HCT116 (cell line): ENCODE measurements around the gene ARL4A. TPM values are rescaled to one million over a fixed set of nuclear protein-coding genes. Genes with fewer than 3 reads are reported as not detected.

Source experiments
- ATAC-seq: fragments of 200-7000 bp; cut with Tn5 transposase; 2 replicates; pipeline ENCODE4 v1.9.1; 2020; ENCODE audit warnings: mild to moderate bottlenecking, moderate library complexity
- BruUV-seq: library from RNA; stranded (reverse); fragments of 400-500 nt; replicated peaks from 2 replicates; lab custom pipeline; 2021; lab: Mats Ljungman, UMichigan
- CTCF ChIA-PET: fragments of 300-600 bp; sonication (Branson Sonifier 250); formaldehyde crosslinking; loops from one replicate; lab custom pipeline; 2021; ENCODE audit warnings: antibody characterized with exemption; lab: Charles Lee
- POLR2A ChIA-PET: fragments of 300-600, 350-600 bp; sonication (Branson Sonifier 250); formaldehyde crosslinking; loops from one replicate; lab custom pipeline; 2021; ENCODE audit warnings: antibody characterized with exemption; lab: Charles Lee
- RAD21 ChIA-PET, 2 experiments: fragments of 300-600 bp; sonication (Branson Sonifier 250); formaldehyde crosslinking; loops; one replicate each; lab custom pipeline; 2023; ENCODE audit warnings: low total read pairs in 2 of 2; ENCODE audit not compliant: uncharacterized antibody in 2 of 2, unreplicated experiment in 2 of 2, low non-redundant PET in 1 of 2; lab: Charles Lee
- DNase-seq: peaks from one replicate; pipeline ENCODE4 v3.0.0-alpha.2; 2010; ENCODE audit warnings: low read depth, low spot score
- H2AFZ ChIP-seq: fragments of 200-600 bp; shearing (Covaris generic), sonication (generic); 2 replicates; pipeline ENCODE4 v1.6.1; 2017; ENCODE audit warnings: low read depth, mixed run types, mixed read lengths, antibody characterized with exemption, low read length; ENCODE audit not compliant: poor library complexity, severe bottlenecking
- H3K27ac ChIP-seq: 2 replicates; pipeline ENCODE4 v1.5.1; 2012; ENCODE audit warnings: low read depth, low read length
- H3K27me3 ChIP-seq: fragments of 200-600 bp; sonication (generic); 2 replicates; pipeline ENCODE4 v1.6.1; 2016; ENCODE audit warnings: mixed run types, low read length, mixed read lengths; ENCODE audit not compliant: insufficient read depth
- H3K36me3 ChIP-seq, 2 experiments: fragments of 200-500 bp in 1 of 2; fragments of 200-600 bp in 1 of 2; sonication (Bioruptor generic) in 1 of 2; sonication (generic) in 1 of 2; 2 replicates each; pipeline versions ENCODE4 v1.5.1 to v1.6.1; 2014 to 2016; ENCODE audit warnings: low read length in 2 of 2, inconsistent platforms in 1 of 2, mixed read lengths in 1 of 2, mixed run types in 1 of 2; ENCODE audit not compliant: insufficient read depth in 2 of 2, control insufficient read depth in 1 of 2
- H3K4me1 ChIP-seq, 2 experiments: fragments of 200-600 bp in 1 of 2; sonication (generic) in 1 of 2; 2 replicates each; pipeline versions ENCODE4 v1.5.1 to v1.6.1; 2012 to 2017; ENCODE audit warnings: low read length in 2 of 2, inconsistent platforms in 1 of 2, mild to moderate bottlenecking in 1 of 2, mixed read lengths in 1 of 2, mixed run types in 1 of 2, moderate library complexity in 1 of 2; ENCODE audit not compliant: insufficient read depth in 2 of 2, control insufficient read depth in 1 of 2
- H3K4me2 ChIP-seq: fragments of 200-600 bp; sonication (generic); 2 replicates; pipeline ENCODE4 v1.6.1; 2017; ENCODE audit warnings: mixed run types, low read length, mixed read lengths
- H3K4me3 ChIP-seq, 2 experiments: fragments of 200-600 bp in 1 of 2; sonication (generic) in 1 of 2; replicated peaks in 1 of 2; 2 replicates each; pipeline ENCODE4 v1.5.1; 2011 to 2016; ENCODE audit warnings: low read length in 2 of 2, control low read depth in 1 of 2, low read depth in 1 of 2, mild to moderate bottlenecking in 1 of 2, mixed read lengths in 1 of 2, mixed run types in 1 of 2
- H3K79me2 ChIP-seq: fragments of 200-600 bp; sonication (generic); 2 replicates; pipeline ENCODE4 v1.6.1; 2017; ENCODE audit warnings: mild to moderate bottlenecking, mixed run types, low read length, moderate library complexity, mixed read lengths; ENCODE audit not compliant: insufficient read depth
- H3K9ac ChIP-seq: fragments of 200-600 bp; sonication (generic); 2 replicates; pipeline ENCODE4 v1.6.1; 2016; ENCODE audit warnings: low read length, mixed read lengths
- H3K9me2 ChIP-seq: fragments of 200-600 bp; sonication (generic), shearing (Covaris generic); 2 replicates; pipeline ENCODE4 v1.6.1; 2017; ENCODE audit warnings: mixed run types, mild to moderate bottlenecking, moderate library complexity; ENCODE audit not compliant: insufficient read depth
- H3K9me3 ChIP-seq, 2 experiments: fragments of 200-500 bp in 1 of 2; fragments of 200-600 bp in 1 of 2; sonication (Bioruptor generic) in 1 of 2; sonication (generic) in 1 of 2; 2 replicates each; pipeline ENCODE4 v1.6.1; 2014 to 2017; ENCODE audit warnings: low read length in 2 of 2, mixed read lengths in 2 of 2, inconsistent platforms in 1 of 2, low read depth in 1 of 2, mild to moderate bottlenecking in 1 of 2, mixed run types in 1 of 2, moderate library complexity in 1 of 2; ENCODE audit not compliant: control insufficient read depth in 1 of 2, insufficient read depth in 1 of 2
- H4K20me1 ChIP-seq: fragments of 200-600 bp; sonication (generic), shearing (Covaris generic); 2 replicates; pipeline ENCODE4 v1.6.1; 2017; ENCODE audit warnings: mixed run types, mild to moderate bottlenecking, moderate library complexity; ENCODE audit not compliant: insufficient read depth
- CBX3 ChIP-seq: IDR thresholded peaks from 2 replicates; pipeline ENCODE4 v1.6.1; 2012; ENCODE audit warnings: low read depth
- CEBPB ChIP-seq: IDR thresholded peaks from 2 replicates; pipeline ENCODE4 v1.6.1; 2012; ENCODE audit warnings: low read depth
- CTCF ChIP-seq, 3 experiments: fragments of 200-600 bp in 1 of 3; sonication (generic) in 1 of 3; IDR thresholded peaks in 2 of 3; conservative IDR thresholded peaks in 1 of 3; 2 replicates each; pipeline ENCODE4 v1.5.1; 2012 to 2017; ENCODE audit warnings: low read depth in 2 of 3, low read length in 2 of 3, antibody characterized with exemption in 1 of 3, borderline replicate concordance in 1 of 3, control low read depth in 1 of 3, mild to moderate bottlenecking in 1 of 3, mixed read lengths in 1 of 3, mixed run types in 1 of 3, moderate library complexity in 1 of 3; ENCODE audit not compliant: insufficient read depth in 1 of 3
- ELF1 ChIP-seq: IDR thresholded peaks from 2 replicates; pipeline ENCODE4 v1.6.1; 2012; ENCODE audit warnings: low read depth, borderline replicate concordance
- EZH2 ChIP-seq: fragments of 200-600 bp; sonication (generic); IDR thresholded peaks from 2 replicates; pipeline ENCODE4 v1.6.1; 2017; ENCODE audit warnings: antibody characterized with exemption, mixed run types
- EZH2phosphoT487 ChIP-seq: fragments of 200-600 bp; IDR thresholded peaks from 2 replicates; pipeline ENCODE4 v1.6.1; 2018; ENCODE audit warnings: antibody characterized with exemption, borderline replicate concordance
- FOSL1 ChIP-seq: IDR thresholded peaks from 2 replicates; pipeline ENCODE4 v1.6.1; 2012; ENCODE audit warnings: low read depth
- JUND ChIP-seq: IDR thresholded peaks from 2 replicates; pipeline ENCODE4 v1.6.1; 2012
- REST ChIP-seq: IDR thresholded peaks from 2 replicates; pipeline ENCODE4 v1.6.1; 2012; ENCODE audit warnings: low read depth
- SRF ChIP-seq: IDR thresholded peaks from 2 replicates; pipeline ENCODE4 v1.6.1; 2012; ENCODE audit warnings: low read depth
- TCF7L2 ChIP-seq: IDR thresholded peaks from 2 replicates; pipeline ENCODE4 v1.7.0; 2011; ENCODE audit warnings: borderline replicate concordance, inconsistent platforms; ENCODE audit not compliant: insufficient read depth, insufficient read length; ENCODE audit errors: extremely low read depth
- YY1 ChIP-seq: IDR thresholded peaks from 2 replicates; pipeline ENCODE4 v1.6.1; 2011; ENCODE audit warnings: low read length, low read depth, moderate library complexity, mild to moderate bottlenecking; ENCODE audit not compliant: insufficient replicate concordance; ENCODE audit errors: extremely low read depth
- ZBTB33 ChIP-seq: IDR thresholded peaks from 2 replicates; pipeline ENCODE4 v1.6.1; 2011; ENCODE audit warnings: mild to moderate bottlenecking, low read length, moderate library complexity; ENCODE audit not compliant: insufficient replicate concordance; ENCODE audit errors: extremely low read depth
- ZFX ChIP-seq: fragments of 450-650 bp; IDR thresholded peaks from 2 replicates; pipeline ENCODE4 v1.6.1; 2017
- ZNF274 ChIP-seq: fragments of 200-500 bp; sonication (Bioruptor generic); IDR thresholded peaks from 2 replicates; pipeline ENCODE4 v1.6.1; 2014; ENCODE audit warnings: mild to moderate bottlenecking, low read depth, low read length, inconsistent platforms
- intact Hi-C: fragments of 100-400 bp; cut with micrococcal nuclease; formaldehyde crosslinking; loops from 2 replicates; pipeline ENCODE4 v1.10.0; 2022
- total RNA-seq: library from RNA; stranded (reverse); gene quantifications from one replicate; pipeline ENCODE4 v1.2.1, GENCODE V29; 2021; ENCODE audit not compliant: unreplicated experiment
- TF ChIP-seq, protein P1 (sequence below): IDR thresholded peaks from 2 replicates; pipeline ENCODE4 v1.6.1; 2012

ARL4A gene
- total RNA-seq, 1 experiment from 2014 or later, result 44.6 TPM

- Histone ChIP-seq H3K9me2 (no peaks in the 10 kb centered on the region), H3K9me3 (no peaks in the 10 kb centered on the region), H3K27ac (no peak overlapping the region), H3K36me3 (no peaks in the 10 kb centered on the region), H3K9ac (no peak overlapping the region), H3K27me3 (no peaks in the 10 kb centered on the region), H3K4me1 (peaks cover 18 to 28% of the 10 kb centered on the region in 2 experiments; a peak in 3 of 4 replicates), H3K4me2 (peak overlapping the region; percentile 6; the same call in 1 of the 2 replicates), H3K79me2 (no peaks in the 10 kb centered on the region), H3K4me3 (no peak overlapping the region), H4K20me1 (no peaks in the 10 kb centered on the region), H2AFZ (no peak overlapping the region)
- no TSS peak for BruUV-seq
- TF ChIP-seq CEBPB (no peak), JUND (no peak), EZH2 (no peak), EZH2phosphoT487 (no peak), ELF1 (no peak), CBX3 (no peak), YY1 (no peak), ZNF274 (no peak), ZFX (no peak), CTCF (IDR thresholded peaks at IDR 0.05 in 2 of 3, conservative IDR thresholded peaks at IDR 0.05 in 1 of 3; ENCODE audit: borderline replicate concordance in 1 of 3, insufficient read depth in 1 of 3, low read depth in 2 of 3, low read length in 2 of 3) (no peak), TCF7L2 (no peak), REST (no peak), ZBTB33 (no peak), SRF (no peak), FOSL1 (no peak)
- TF ChIP-seq, protein P1, sequence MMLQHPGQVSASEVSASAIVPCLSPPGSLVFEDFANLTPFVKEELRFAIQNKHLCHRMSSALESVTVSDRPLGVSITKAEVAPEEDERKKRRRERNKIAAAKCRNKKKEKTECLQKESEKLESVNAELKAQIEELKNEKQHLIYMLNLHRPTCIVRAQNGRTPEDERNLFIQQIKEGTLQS, result no peak
- ChIA-PET CTCF (interaction anchor here (0.6 kb wide), 1 partner anchor 28 kb away, joined by 3 read pairs; no protein-coding TSS in a partner anchor), RAD21 (no interaction called here), POLR2A (no interaction called here)
- DNase-seq (no peak), ATAC-seq (no peak)
- intact Hi-C loops, result no loop called here
These were observed 32.8 kb downstream of the ARL4A start for GRCh38 chr7:12719981-12720865.
